B cell (primary cell): Measurements from ENCODE around the gene RNF213. TPM values are rescaled to one million over a fixed set of nuclear protein-coding genes. Genes with fewer than 3 reads are reported as not detected.
A peak's percentile ranks its signal among the peaks of the same experiment; 100 is the strongest.

Experiments
- ATAC-seq: fragments of 200-7000 bp; cut with Tn5 transposase; one replicate; pipeline ENCODE4 v1.10.0; 2021; ENCODE audit warnings: low read depth, mild to moderate bottlenecking, moderate number of reproducible peaks, moderate library complexity
- CTCF ChIA-PET: fragments of 350-600 bp; sonication (Branson Sonifier 250); formaldehyde crosslinking; loops from one replicate; lab custom pipeline; 2021; ENCODE audit warnings: antibody characterized with exemption, inconsistent platforms; lab: Charles Lee
- POLR2A ChIA-PET: fragments of 350-600 bp; sonication (Branson Sonifier 250); formaldehyde crosslinking; loops from one replicate; lab custom pipeline; 2021; ENCODE audit warnings: antibody characterized with exemption; lab: Charles Lee
- DNase-seq: peaks from one replicate; pipeline ENCODE4 v3.0.0; 2013
- H2AFZ ChIP-seq: 2 replicates; pipeline ENCODE4 v1.6.1; 2012; ENCODE audit warnings: mild to moderate bottlenecking, low read depth, low read length; ENCODE audit not compliant: insufficient read depth, poor library complexity, severe bottlenecking
- H3K27ac ChIP-seq, 2 donors: 1 replicate in 1 of 2; 2 replicates in 1 of 2; pipeline ENCODE4 v1.5.1; 2012 to 2013; ENCODE audit warnings: low read length in 2 of 2, mild to moderate bottlenecking in 2 of 2, moderate library complexity in 1 of 2
- H3K27me3 ChIP-seq, 4 experiments: fragments of 200-600 bp in 1 of 4; sonication (generic) in 1 of 4; replicated peaks in 1 of 4; 1 replicate in 2 of 4; 2 replicates in 2 of 4; pipeline versions ENCODE4 v1.6.1 to v1.7.0; 2013 to 2016; ENCODE audit warnings: low read length in 3 of 4, mild to moderate bottlenecking in 2 of 4, mixed read lengths in 1 of 4, moderate library complexity in 1 of 4; ENCODE audit not compliant: insufficient read depth in 4 of 4, control insufficient read depth in 3 of 4; ENCODE audit errors: control extremely low read depth in 1 of 4
- H3K36me3 ChIP-seq, 2 experiments: replicated peaks in 1 of 2; 1 replicate in 1 of 2; 2 replicates in 1 of 2; pipeline versions ENCODE4 v1.6.1 to v1.7.1; 2013; ENCODE audit warnings: low read length in 1 of 2; ENCODE audit not compliant: insufficient read depth in 2 of 2, control insufficient read depth in 1 of 2; ENCODE audit errors: control extremely low read depth in 1 of 2, extremely low read depth in 1 of 2
- H3K4me1 ChIP-seq, 2 donors: fragments of 200-600 bp in 1 of 2; sonication (generic) in 1 of 2; 1 replicate in 1 of 2; 2 replicates in 1 of 2; pipeline versions ENCODE4 v1.5.1 to v1.6.1; 2013 to 2017; ENCODE audit warnings: low read length in 2 of 2; ENCODE audit not compliant: control insufficient read depth in 2 of 2, insufficient read depth in 2 of 2
- H3K4me2 ChIP-seq: replicated peaks from 2 replicates; pipeline ENCODE3; 2012; ENCODE audit warnings: mild to moderate bottlenecking, low read depth, low read length; ENCODE audit not compliant: poor library complexity, severe bottlenecking
- H3K4me3 ChIP-seq, 5 experiments: fragments of 200-600 bp in 1 of 5; sonication (generic) in 1 of 5; 1 replicate in 3 of 5; 2 replicates in 2 of 5; pipeline versions ENCODE4 v1.5.1 to v1.7.0; 2011 to 2016; ENCODE audit warnings: low read length in 4 of 5, mild to moderate bottlenecking in 4 of 5, low read depth in 2 of 5, control low read depth in 1 of 5, moderate library complexity in 1 of 5; ENCODE audit not compliant: insufficient read depth in 1 of 5; ENCODE audit errors: control extremely low read depth in 1 of 5, extremely low read depth in 1 of 5
- H3K79me2 ChIP-seq: fragments of 200-600 bp; sonication (generic); one replicate; pipeline ENCODE4 v1.6.0; 2016; ENCODE audit warnings: low read length; ENCODE audit not compliant: control insufficient read depth, insufficient read depth
- H3K9ac ChIP-seq: fragments of 200-600 bp; sonication (generic); 2 replicates; pipeline ENCODE4 v1.6.1; 2017; ENCODE audit warnings: mild to moderate bottlenecking, low read length, moderate library complexity
- H3K9me3 ChIP-seq, 3 donors: one replicate each; pipeline versions ENCODE4 v1.6.1 to v1.7.1; 2013; ENCODE audit warnings: low read length in 2 of 3; ENCODE audit not compliant: control insufficient read depth in 2 of 3, insufficient read depth in 1 of 3; ENCODE audit errors: control extremely low read depth in 1 of 3
- H4K20me1 ChIP-seq: 2 replicates; pipeline ENCODE4 v1.6.0; 2012; ENCODE audit warnings: mild to moderate bottlenecking, low read length; ENCODE audit not compliant: insufficient read depth, control insufficient read depth, poor library complexity, severe bottlenecking
- H3K27ac Mint-ChIP-seq: one replicate; pipeline ENCODE4 v1.8.0; 2021; ENCODE audit warnings: mixed read lengths
- H3K27me3 Mint-ChIP-seq: one replicate; pipeline ENCODE4 v1.8.0; 2021; ENCODE audit warnings: mixed read lengths
- H3K4me1 Mint-ChIP-seq: one replicate; pipeline ENCODE4 v1.8.0; 2021; ENCODE audit warnings: mixed read lengths
- H3K4me3 Mint-ChIP-seq: one replicate; pipeline ENCODE4 v1.8.0; 2021; ENCODE audit warnings: mixed read lengths
- H3K9me3 Mint-ChIP-seq: one replicate; pipeline ENCODE4 v1.8.0; 2022; ENCODE audit warnings: mixed read lengths; ENCODE audit not compliant: insufficient read depth
- EZH2 ChIP-seq: IDR thresholded peaks from 2 replicates; pipeline ENCODE4 v1.6.1; 2012; ENCODE audit warnings: borderline replicate concordance, low read depth, mild to moderate bottlenecking, moderate library complexity, low read length; ENCODE audit not compliant: insufficient read depth, poor library complexity, severe bottlenecking
- WGBS: methylation state at CpG from one replicate; pipeline ENCODE4 v1.1.5; 2013; ENCODE audit warnings: missing lambda C conversion rate; ENCODE audit not compliant: insufficient coverage; 5-methylcytosine and 5-hydroxymethylcytosine counted together
- intact Hi-C: fragments of 100-400 bp; cut with micrococcal nuclease; formaldehyde crosslinking; loops from one replicate; pipeline ENCODE4 v1.10.0; 2022
- polyA plus RNA-seq: library from polyadenylated mRNA; depleted of rRNA; stranded (reverse); fragments of >200 nt; gene quantifications from 2 replicates; pipeline ENCODE4 v1.2.3, GENCODE V29; 2012
- total RNA-seq, 2 donors: library from RNA; stranded (reverse); fragments of 120-200 nt in 1 of 2; gene quantifications; 1 replicate in 1 of 2; 2 replicates in 1 of 2; pipeline versions ENCODE4 v1.2.3 to v1.2.4, GENCODE V29; 2013 to 2022
- TF ChIP-seq, protein P1 (sequence below): fragments of 200-600 bp; IDR thresholded peaks from one replicate; pipeline ENCODE4 v1.8.0; 2022; ENCODE audit warnings: antibody characterized with exemption, mild to moderate bottlenecking

Gene RNF213
- total and polyA plus RNA-seq, 2 donors (not counting 1 experiment from before 2014, with no cell fraction given), result 121 to 287 TPM

DNA sequence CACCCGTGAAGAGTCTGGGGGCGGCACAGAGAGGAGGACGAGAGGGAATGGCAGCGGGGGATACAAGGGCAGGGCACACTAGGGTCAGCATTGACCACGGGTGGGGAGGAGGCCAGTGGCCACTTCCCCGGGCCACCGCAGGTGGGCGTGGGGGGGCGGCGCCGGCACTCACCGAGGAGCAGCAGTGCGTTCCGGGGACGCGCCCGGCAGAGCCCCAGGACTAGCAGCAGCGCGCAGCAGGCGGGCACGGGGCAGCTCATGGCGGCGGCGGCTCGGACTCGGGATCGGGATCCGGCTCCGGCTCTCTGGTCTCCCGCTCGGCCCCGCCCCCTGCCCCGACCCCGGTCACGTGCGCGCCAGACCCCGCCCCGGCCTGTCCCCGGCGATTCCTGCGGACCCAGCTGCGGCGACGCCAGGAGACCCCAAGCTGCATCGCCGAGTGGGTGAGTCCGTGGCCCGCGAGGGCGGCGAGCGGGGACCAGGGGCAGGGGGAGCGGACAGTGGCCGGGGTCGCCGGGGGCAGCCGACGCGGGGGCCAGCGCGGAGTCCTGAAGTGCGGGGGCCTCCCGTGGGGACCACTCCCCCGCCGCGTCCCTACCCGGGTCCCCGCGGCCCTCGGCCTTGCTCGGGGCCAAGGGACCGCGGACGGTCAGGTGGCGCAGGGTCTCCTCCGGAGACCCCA, 40.5 kb upstream of the RNF213 start, which contains the start of the genes SGSH and SLC26A11:
SGSH (minus strand) TSS at position 280 of the 682 bp plus-strand sequence; CDS start at position 260, 20 bp downstream.
SLC26A11 (plus strand) TSS at position 374 of the 682 bp plus-strand sequence. CDS start 1,134 bp downstream, outside the sequence.
- Mint-ChIP-seq H3K27me3 (no peaks in the 10 kb centered on the region), H3K27ac (peak within 1 kb of the TSS; percentile 94), H3K4me1 (peaks cover 22% of the 10 kb centered on the region), H3K9me3 (no peaks in the 10 kb centered on the region), H3K4me3 (peak within 1 kb of the TSS; percentile 96)
- intact Hi-C loops, result no loop called here
- peak; percentile 48 for ATAC-seq
- H2AFZ ChIP-seq, result peak within 1 kb of the TSS; percentile 71
- CTCF ChIA-PET, result interaction anchor here (0.9 to 1.4 kb wide), 2 partner anchors 24 to 31 kb away, joined by 4 read pairs; no protein-coding TSS in a partner anchor
- peak within 1 kb of the TSS; percentile 93 for H3K9ac ChIP-seq
- peak within 1 kb of the TSS; percentile 99 for H3K4me2 ChIP-seq
- peak; percentile 74 for DNase-seq
- H4K20me1 ChIP-seq, result peaks cover 23% of the 10 kb centered on the region
- WGBS, result 1% methylated on average over 75 of the region's 77 CpGs
- TF ChIP-seq EZH2, result no peak
- TF ChIP-seq, protein P1, sequence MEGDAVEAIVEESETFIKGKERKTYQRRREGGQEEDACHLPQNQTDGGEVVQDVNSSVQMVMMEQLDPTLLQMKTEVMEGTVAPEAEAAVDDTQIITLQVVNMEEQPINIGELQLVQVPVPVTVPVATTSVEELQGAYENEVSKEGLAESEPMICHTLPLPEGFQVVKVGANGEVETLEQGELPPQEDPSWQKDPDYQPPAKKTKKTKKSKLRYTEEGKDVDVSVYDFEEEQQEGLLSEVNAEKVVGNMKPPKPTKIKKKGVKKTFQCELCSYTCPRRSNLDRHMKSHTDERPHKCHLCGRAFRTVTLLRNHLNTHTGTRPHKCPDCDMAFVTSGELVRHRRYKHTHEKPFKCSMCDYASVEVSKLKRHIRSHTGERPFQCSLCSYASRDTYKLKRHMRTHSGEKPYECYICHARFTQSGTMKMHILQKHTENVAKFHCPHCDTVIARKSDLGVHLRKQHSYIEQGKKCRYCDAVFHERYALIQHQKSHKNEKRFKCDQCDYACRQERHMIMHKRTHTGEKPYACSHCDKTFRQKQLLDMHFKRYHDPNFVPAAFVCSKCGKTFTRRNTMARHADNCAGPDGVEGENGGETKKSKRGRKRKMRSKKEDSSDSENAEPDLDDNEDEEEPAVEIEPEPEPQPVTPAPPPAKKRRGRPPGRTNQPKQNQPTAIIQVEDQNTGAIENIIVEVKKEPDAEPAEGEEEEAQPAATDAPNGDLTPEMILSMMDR, result no peak
- peaks cover 0 to 2% (median 0%) of the 10 kb centered on the region in 3 donors for H3K9me3 ChIP-seq
- peaks cover 0 to 7% of the 10 kb centered on the region in 2 experiments for H3K36me3 ChIP-seq
- POLR2A ChIA-PET, result no interaction called here
- peaks cover 0 to 2% (median 0%) of the 10 kb centered on the region in 4 experiments for H3K27me3 ChIP-seq
- H3K79me2 ChIP-seq, result peaks cover 23% of the 10 kb centered on the region
- peak within 1 kb of the TSS; percentile 59 to 86 (median 67) for H3K4me3 ChIP-seq
- H3K27ac ChIP-seq, result peak within 1 kb of the TSS; percentile 90 to 96
- peaks cover 10 to 30% of the 10 kb centered on the region in 2 donors for H3K4me1 ChIP-seq
